ENCODE measurements around the gene SPNS3. TPM values are rescaled to one million over a fixed set of nuclear protein-coding genes. Genes with fewer than 3 reads are reported as not detected.

Gene SPNS3
- total RNA-seq, 1 experiment from 2014 or later = 0.37 TPM

- Histone ChIP-seq H3K4me2 (ENCODE audit: low read length) (no peak overlapping the region), H3K27me3 (ENCODE audit: insufficient read depth, low read length) (no peaks in the 10 kb centered on the region), H3K9ac (ENCODE audit: low read length) (no peak overlapping the region), H3K4me1 (ENCODE audit: control insufficient read depth in 1 of 2, insufficient read depth in 2 of 2, low read length in 2 of 2) (peaks cover 10% of the 10 kb centered on the region in 2 experiments), H3K36me3 (ENCODE audit: control insufficient read depth in 1 of 2, insufficient read depth in 2 of 2, low read length in 2 of 2) (no peaks in the 10 kb centered on the region), H3K9me2 (ENCODE audit: insufficient read depth) (no peaks in the 10 kb centered on the region), H3K9me3 (ENCODE audit: control insufficient read depth in 1 of 2, insufficient read depth in 1 of 2, low read depth in 1 of 2, low read length in 2 of 2) (no peaks in the 10 kb centered on the region), H2AFZ (ENCODE audit: low read depth, low read length, poor library complexity, severe bottlenecking) (no peak overlapping the region), H3K4me3 (replicated peaks in 1 of 2; ENCODE audit: low read depth in 1 of 2, low read length in 2 of 2) (no peak overlapping the region), H3K27ac (ENCODE audit: low read depth, low read length) (no peak overlapping the region), H4K20me1 (ENCODE audit: insufficient read depth) (no peaks in the 10 kb centered on the region), H3K79me2 (ENCODE audit: insufficient read depth, low read length) (no peaks in the 10 kb centered on the region)
- RAD21 ChIA-PET (ENCODE audit: low non-redundant PET in 1 of 2, low total read pairs in 2 of 2, uncharacterized antibody in 2 of 2, unreplicated experiment in 2 of 2) = no interaction called here
- CTCF ChIA-PET = interaction anchor here (0.6 kb wide), 1 partner anchor 126 kb away, joined by 3 read pairs; no protein-coding TSS in a partner anchor
- BruUV-seq (replicated peaks) = no TSS peak
- POLR2A ChIA-PET = no interaction called here
- DNase-seq (ENCODE audit: low read depth, low spot score) (no peak), ATAC-seq (no peak)
- intact Hi-C loops (cut with micrococcal nuclease) = no loop called here
- TF ChIP-seq REST (IDR thresholded peaks at IDR 0.05; ENCODE audit: low read depth) = no peak
- TF ChIP-seq CEBPB (IDR thresholded peaks at IDR 0.05; ENCODE audit: low read depth) = no peak
- TF ChIP-seq RAD21 (IDR thresholded peaks at IDR 0.05; ENCODE audit: low read depth) = no peak
- no peak for TF ChIP-seq CBX3 (IDR thresholded peaks at IDR 0.05; ENCODE audit: low read depth)
- TF ChIP-seq ZBTB33 (IDR thresholded peaks at IDR 0.05; ENCODE audit: extremely low read depth, insufficient replicate concordance, low read length) = no peak
- TF ChIP-seq EZH2 (IDR thresholded peaks at IDR 0.05) = no peak
- no peak for TF ChIP-seq ZNF274 (IDR thresholded peaks at IDR 0.05; ENCODE audit: low read depth, low read length)
- TF ChIP-seq ZFX (IDR thresholded peaks at IDR 0.05) = no peak
These were observed 7.2 kb downstream of the SPNS3 start for GRCh38 chr17:4440690-4441686.

Measured in HCT116 (cell line).